ENCODE measurements around the gene CDHR1. TPM values are rescaled to one million over a fixed set of nuclear protein-coding genes. Genes with fewer than 3 reads are reported as not detected.
"Not testable (repeated sequence)": the region's sequence is repeated elsewhere in the genome, so short reads cannot be mapped to it uniquely, and the experiment has no call there.

Gene CDHR1
- 0.90 and 1.7 TPM in 2 replicates for total RNA-seq (2014; rRNA removed; shearing (Covaris generic))

- H3K36me3 ChIP-seq (replicated peaks; ENCODE audit: control insufficient read depth, insufficient read depth, low read length), result no peaks in the 10 kb centered on the region; the same call in 1 of the 2 replicates
- DNase-seq, result peak; percentile 94
- peak within 1 kb of the TSS; percentile 55 for H3K4me3 ChIP-seq (ENCODE audit: insufficient read depth, low read depth, low read length)
- H3K27me3 ChIP-seq (ENCODE audit: control insufficient read depth, insufficient read depth, low read length), result peaks cover 45% of the 10 kb centered on the region
Observed at GRCh38 chr10:84194424-84195043, at the start of gene CDHR1. CDHR1 (plus strand) TSS chr10:84194537; CDS start chr10:84194761, 224 bp downstream.

GRCh38 chr10:84147347-84147746, 47.0 kb upstream of the CDHR1 start:
- no peak for DNase-seq
- no peaks in the 10 kb centered on the region for H3K27me3 ChIP-seq (ENCODE audit: control insufficient read depth, insufficient read depth, low read length)
- H3K36me3 ChIP-seq (replicated peaks; ENCODE audit: control insufficient read depth, insufficient read depth, low read length), result peaks cover 29% of the 10 kb centered on the region
- no peak overlapping the region for H3K4me3 ChIP-seq (ENCODE audit: insufficient read depth, low read depth, low read length)

DNA sequence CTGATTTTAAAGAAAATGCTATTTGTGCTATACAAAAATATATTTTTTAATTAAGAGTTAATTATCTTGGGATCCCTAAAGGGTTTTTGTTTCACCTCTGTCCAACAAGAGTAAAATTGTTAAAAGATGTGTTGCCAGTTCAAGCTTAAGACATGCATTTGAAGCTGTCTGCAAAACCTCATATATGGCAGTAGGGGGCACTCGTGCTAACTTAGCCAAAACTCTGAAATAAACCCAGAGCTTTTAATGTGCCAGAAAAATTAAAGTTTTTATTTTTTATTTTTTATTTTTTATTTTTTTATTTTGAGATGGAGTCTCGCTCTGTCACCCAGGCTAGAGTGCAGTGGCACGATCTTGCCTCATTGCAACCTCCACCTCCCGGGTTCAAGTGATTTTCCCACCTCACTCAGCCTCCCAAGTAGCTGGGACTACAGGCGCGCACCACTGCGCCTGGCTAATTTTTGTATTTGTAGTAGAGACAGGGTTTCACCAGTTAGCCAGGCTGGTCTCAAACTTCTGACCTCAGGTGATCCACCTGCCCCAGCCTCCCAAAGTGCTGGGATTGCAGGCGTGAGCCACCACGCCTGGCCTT, 46.2 kb upstream of the CDHR1 start:
- H3K4me3 ChIP-seq (ENCODE audit: insufficient read depth, low read depth, low read length); H3K27me3 ChIP-seq (ENCODE audit: control insufficient read depth, insufficient read depth, low read length): not testable (repeated sequence)
- H3K36me3 ChIP-seq (replicated peaks; ENCODE audit: control insufficient read depth, insufficient read depth, low read length), result peaks cover 29% of the 10 kb centered on the region
- DNase-seq, result peak; percentile 29

GRCh38 chr10:84149854-84150253, 44.5 kb upstream of the CDHR1 start:
- Histone ChIP-seq H3K4me3 (ENCODE audit: insufficient read depth, low read depth, low read length) (no peak overlapping the region), H3K27me3 (ENCODE audit: control insufficient read depth, insufficient read depth, low read length) (no peaks in the 10 kb centered on the region), H3K36me3 (replicated peaks; ENCODE audit: control insufficient read depth, insufficient read depth, low read length) (peaks cover 22% of the 10 kb centered on the region)
- no peak for DNase-seq

- Histone ChIP-seq H3K27me3 (ENCODE audit: control insufficient read depth, insufficient read depth, low read length) (no peaks in the 10 kb centered on the region), H3K4me3 (ENCODE audit: insufficient read depth, low read depth, low read length) (no peak overlapping the region), H3K36me3 (replicated peaks; ENCODE audit: control insufficient read depth, insufficient read depth, low read length) (peaks cover 15% of the 10 kb centered on the region)
- DNase-seq, result no peak
Observed at GRCh38 chr10:84152769-84153168, 41.6 kb upstream of the CDHR1 start.

GRCh38 chr10:84155521-84155920, 38.8 kb upstream of the CDHR1 start:
- peaks cover 7% of the 10 kb centered on the region for H3K36me3 ChIP-seq (replicated peaks; ENCODE audit: control insufficient read depth, insufficient read depth, low read length)

GRCh38 chr10:84156009-84156408, 38.3 kb upstream of the CDHR1 start:
- DNase-seq, result no peak
- H3K27me3 ChIP-seq (ENCODE audit: control insufficient read depth, insufficient read depth, low read length), result no peaks in the 10 kb centered on the region
- peaks cover 4% of the 10 kb centered on the region for H3K36me3 ChIP-seq (replicated peaks; ENCODE audit: control insufficient read depth, insufficient read depth, low read length)

More at GRCh38 chr10:84155521-84155920, 38.8 kb upstream of the CDHR1 start:
- DNase-seq, result no peak
- Histone ChIP-seq H3K27me3 (ENCODE audit: control insufficient read depth, insufficient read depth, low read length) (no peaks in the 10 kb centered on the region), H3K4me3 (ENCODE audit: insufficient read depth, low read depth, low read length) (no peak overlapping the region)

DNA sequence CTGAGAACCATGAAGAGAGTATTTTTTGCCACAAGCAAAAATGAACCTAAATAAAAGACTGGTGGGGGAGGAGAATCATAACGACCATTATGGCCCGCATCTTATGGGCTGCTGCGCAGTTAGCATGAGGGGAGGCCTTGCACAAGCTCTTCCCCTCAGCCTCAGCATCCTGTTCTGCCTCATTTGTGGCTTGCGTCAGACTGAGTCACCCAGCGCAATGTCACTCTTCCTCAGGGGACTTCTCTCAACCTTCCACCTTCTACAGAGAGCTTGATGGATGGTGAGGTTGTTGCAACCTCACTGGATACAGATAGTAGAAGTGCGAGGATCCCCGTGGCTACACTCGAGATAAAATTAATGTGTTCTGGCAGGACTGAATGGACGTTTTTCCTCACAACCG, 37.6 kb upstream of the CDHR1 start:
- no peaks in the 10 kb centered on the region for H3K27me3 ChIP-seq (ENCODE audit: control insufficient read depth, insufficient read depth, low read length)
- no peak overlapping the region for H3K4me3 ChIP-seq (ENCODE audit: insufficient read depth, low read depth, low read length)
- H3K36me3 ChIP-seq (replicated peaks; ENCODE audit: control insufficient read depth, insufficient read depth, low read length), result peaks cover 2% of the 10 kb centered on the region
- no peak for DNase-seq

More at GRCh38 chr10:84156009-84156408, 38.3 kb upstream of the CDHR1 start:
- H3K4me3 ChIP-seq (ENCODE audit: insufficient read depth, low read depth, low read length), result no peak overlapping the region

DNA sequence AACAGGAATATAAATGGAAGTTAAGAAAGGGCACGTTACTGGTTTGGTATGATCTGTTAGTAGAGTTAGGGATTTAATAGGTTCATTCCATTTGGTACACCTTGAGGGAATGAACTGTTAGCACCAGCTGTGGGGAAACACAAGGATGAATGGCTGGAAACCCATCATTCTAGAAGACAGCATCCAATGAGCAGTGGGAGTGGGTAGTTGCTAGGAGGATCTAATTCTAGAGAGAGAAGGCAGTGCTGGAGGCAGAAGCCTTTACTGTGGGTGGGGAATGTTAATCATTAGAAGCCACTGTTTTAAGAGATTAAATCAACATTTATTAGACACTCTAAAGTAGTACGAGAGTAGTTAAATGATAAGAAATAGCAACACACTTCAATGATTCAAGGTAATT, 36.3 kb upstream of the CDHR1 start:
- no peaks in the 10 kb centered on the region; the same call in none of the 2 replicates for H3K36me3 ChIP-seq (replicated peaks; ENCODE audit: control insufficient read depth, insufficient read depth, low read length)

DNA sequence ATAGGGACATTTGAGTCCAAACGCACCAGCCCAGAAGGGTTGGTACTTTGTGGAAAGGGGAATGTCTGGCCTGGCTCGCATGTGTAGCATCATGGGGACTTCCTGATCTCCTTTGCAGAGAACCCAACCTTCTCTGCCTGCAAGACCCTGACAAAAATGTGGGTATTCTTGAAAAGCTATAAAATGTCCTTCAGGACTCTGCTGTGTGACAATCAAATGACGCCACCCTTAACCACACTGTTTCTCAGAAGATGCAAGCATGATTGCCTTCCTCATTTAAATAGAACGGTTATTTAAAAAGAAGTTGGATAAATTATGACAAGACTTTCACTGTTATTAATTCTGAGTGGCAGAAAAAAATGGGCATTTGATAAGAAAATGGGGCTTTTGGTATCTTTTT, 35.8 kb upstream of the CDHR1 start:
- Histone ChIP-seq H3K4me3 (ENCODE audit: insufficient read depth, low read depth, low read length) (no peak overlapping the region), H3K36me3 (replicated peaks; ENCODE audit: control insufficient read depth, insufficient read depth, low read length) (no peaks in the 10 kb centered on the region; the same call in none of the 2 replicates), H3K27me3 (ENCODE audit: control insufficient read depth, insufficient read depth, low read length) (no peaks in the 10 kb centered on the region)
- no peak for DNase-seq

More for the DNA sequence above, 36.3 kb upstream of the CDHR1 start:
- DNase-seq, result no peak
- H3K4me3 ChIP-seq (ENCODE audit: insufficient read depth, low read depth, low read length), result no peak overlapping the region
- no peaks in the 10 kb centered on the region for H3K27me3 ChIP-seq (ENCODE audit: control insufficient read depth, insufficient read depth, low read length)

- Histone ChIP-seq H3K4me3 (ENCODE audit: insufficient read depth, low read depth, low read length) (no peak overlapping the region), H3K27me3 (ENCODE audit: control insufficient read depth, insufficient read depth, low read length) (no peaks in the 10 kb centered on the region), H3K36me3 (replicated peaks; ENCODE audit: control insufficient read depth, insufficient read depth, low read length) (no peaks in the 10 kb centered on the region; the same call in 1 of the 2 replicates)
- DNase-seq, result no peak
Observed at GRCh38 chr10:84159076-84159685, 35.2 kb upstream of the CDHR1 start.

GRCh38 chr10:84160663-84161362, 33.5 kb upstream of the CDHR1 start:
- Histone ChIP-seq H3K4me3 (ENCODE audit: insufficient read depth, low read depth, low read length) (no peak overlapping the region), H3K36me3 (replicated peaks; ENCODE audit: control insufficient read depth, insufficient read depth, low read length) (no peaks in the 10 kb centered on the region), H3K27me3 (ENCODE audit: control insufficient read depth, insufficient read depth, low read length) (no peaks in the 10 kb centered on the region)
- DNase-seq, result no peak

DNA sequence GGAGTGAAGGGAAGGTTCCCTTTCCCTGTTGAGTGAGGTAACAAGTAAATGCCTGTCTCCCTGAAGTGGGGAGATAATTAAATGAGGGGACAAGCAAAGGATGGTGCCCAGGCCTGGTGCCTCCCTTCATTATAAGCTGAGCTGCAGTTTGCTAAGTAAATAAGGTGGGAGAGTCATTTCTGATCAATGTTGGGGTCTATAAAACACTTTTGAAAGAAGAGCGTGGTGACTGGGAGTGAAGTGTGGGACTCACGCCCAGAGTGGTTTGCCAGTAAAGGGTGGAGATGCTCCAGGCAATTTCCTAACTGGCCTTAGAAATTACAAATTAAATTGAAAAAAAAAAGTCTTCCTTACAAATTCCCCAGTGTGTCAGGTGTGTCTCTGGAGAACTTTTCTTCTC, 30.3 kb upstream of the CDHR1 start:
- DNase-seq, result no peak
- Histone ChIP-seq H3K27me3 (ENCODE audit: control insufficient read depth, insufficient read depth, low read length) (no peaks in the 10 kb centered on the region), H3K4me3 (ENCODE audit: insufficient read depth, low read depth, low read length) (no peak overlapping the region)

GRCh38 chr10:84164442-84164841, 29.9 kb upstream of the CDHR1 start:
- no peak for DNase-seq
- H3K27me3 ChIP-seq (ENCODE audit: control insufficient read depth, insufficient read depth, low read length), result no peaks in the 10 kb centered on the region
- no peak overlapping the region for H3K4me3 ChIP-seq (ENCODE audit: insufficient read depth, low read depth, low read length)
- H3K36me3 ChIP-seq (replicated peaks; ENCODE audit: control insufficient read depth, insufficient read depth, low read length), result no peaks in the 10 kb centered on the region; the same call in 1 of the 2 replicates

More for the DNA sequence above, 30.3 kb upstream of the CDHR1 start:
- no peaks in the 10 kb centered on the region; the same call in 1 of the 2 replicates for H3K36me3 ChIP-seq (replicated peaks; ENCODE audit: control insufficient read depth, insufficient read depth, low read length)

Data from H7 (cell line).